Hindlimb muscle (tissue), 1 donor: ENCODE results near the gene EXOSC3. TPM values are rescaled to one million over a fixed set of nuclear protein-coding genes. Genes with fewer than 3 reads are reported as not detected.
A peak's percentile ranks its signal among the peaks of the same experiment; 100 is the strongest.
"Not testable (repeated sequence)": the region's sequence is repeated elsewhere in the genome, so short reads cannot be mapped to it uniquely, and the experiment has no call there.

Experiments used
- DNase-seq: peaks from one replicate; pipeline ENCODE4 v3.0.0-alpha.2; 2013
- polyA plus RNA-seq: library from polyadenylated mRNA; unstranded; fragments of 120-200 nt; gene quantifications from one replicate; pipeline ENCODE4 v1.2.1, GENCODE V29; 2013; ENCODE audit not compliant: insufficient read length

The EXOSC3 gene
- polyA plus RNA-seq, 1 donor: 25.2 TPM

GRCh38 chr9:37775216-37775919 lies 9.5 kb downstream of the EXOSC3 start:
- DNase-seq: no peak

- DNase-seq: no peak
These were observed 14.9 kb downstream of the EXOSC3 start for GRCh38 chr9:37769995-37770394.

GRCh38 chr9:37769306-37769705 lies 15.6 kb downstream of the EXOSC3 start:
- DNase-seq: no peak

GRCh38 chr9:37765263-37765662 lies 19.6 kb downstream of the EXOSC3 start:
- not testable (repeated sequence) for DNase-seq

GRCh38 chr9:37761511-37761910 lies 23.4 kb downstream of the EXOSC3 start:
- no peak for DNase-seq

- DNase-seq: no peak
These were observed 24.3 kb downstream of the EXOSC3 start for GRCh38 chr9:37760416-37761161.

GRCh38 chr9:37758747-37759146 lies 26.1 kb downstream of the EXOSC3 start:
- DNase-seq: no peak

- DNase-seq: peak; percentile 78
These were observed 31.2 kb downstream of the EXOSC3 start, which contains the start of gene TRMT10B for GRCh38 chr9:37753489-37754190. TSS of gene TRMT10B (plus strand) at chr9:37753805. CDS start at chr9:37761932, 8,127 bp downstream.

- no peak for DNase-seq
These were observed 32.0 kb downstream of the EXOSC3 start for GRCh38 chr9:37752642-37753488.

GRCh38 chr9:37752112-37752511 lies 32.8 kb downstream of the EXOSC3 start:
- DNase-seq: not testable (repeated sequence)

GRCh38 chr9:37751704-37752103 lies 33.2 kb downstream of the EXOSC3 start:
- DNase-seq: not testable (repeated sequence)

- no peak for DNase-seq
These were observed 33.7 kb downstream of the EXOSC3 start for GRCh38 chr9:37751186-37751585.

- DNase-seq: no peak
These were observed 35.7 kb downstream of the EXOSC3 start for GRCh38 chr9:37749129-37749528.

GRCh38 chr9:37747271-37747753 lies 37.6 kb downstream of the EXOSC3 start:
- DNase-seq: peak; percentile 42

GRCh38 chr9:37746448-37747270 lies 38.2 kb downstream of the EXOSC3 start:
- DNase-seq: no peak

- DNase-seq: peak; percentile 32
These were observed 38.9 kb downstream of the EXOSC3 start for GRCh38 chr9:37745970-37746369.

GRCh38 chr9:37740631-37741328 lies 44.1 kb downstream of the EXOSC3 start:
- no peak for DNase-seq

- DNase-seq: no peak
These were observed 44.7 kb downstream of the EXOSC3 start for GRCh38 chr9:37740128-37740527.

- DNase-seq: no peak
These were observed 45.6 kb downstream of the EXOSC3 start for GRCh38 chr9:37739222-37739621.

GRCh38 chr9:37732952-37733351 lies 51.9 kb downstream of the EXOSC3 start:
- DNase-seq: no peak
